SK-N-SH (cell line): ENCODE measurements around the gene TARS3.

ENCODE experiments used
- CHD2 ChIP-seq: fragments of 150-350 bp; IDR thresholded peaks from 2 replicates; pipeline ENCODE4 v1.6.1; 2018; ENCODE audit warnings: low read length; ENCODE audit not compliant: partially characterized antibody
- ELF1 ChIP-seq: IDR thresholded peaks from 2 replicates; pipeline ENCODE4 v1.4.0; 2012
- EP300 ChIP-seq, 2 experiments: IDR thresholded peaks; 2 replicates each; pipeline versions ENCODE4 v1.4.0 to v1.6.1; 2012; ENCODE audit warnings: borderline replicate concordance in 1 of 2, low read depth in 1 of 2, low read length in 1 of 2
- EZH2phosphoT487 ChIP-seq: fragments of 200-600 bp; sonication (generic); IDR thresholded peaks from 2 replicates; pipeline ENCODE4 v1.6.1; 2017; ENCODE audit warnings: low read depth, mixed run types, mild to moderate bottlenecking, antibody characterized with exemption, moderate library complexity, borderline replicate concordance
- GATA2 ChIP-seq: sonication (generic); formaldehyde crosslinking; IDR thresholded peaks from 2 replicates; pipeline ENCODE4 v1.5.0; 2020; ENCODE audit warnings: mild to moderate bottlenecking, missing genetic modification reagents
- MXI1 ChIP-seq: IDR thresholded peaks from 2 replicates; pipeline ENCODE4 v1.6.1; 2012; ENCODE audit warnings: mild to moderate bottlenecking, low read depth, low read length, improper control_type of control experiment
- NFIC ChIP-seq: IDR thresholded peaks from 2 replicates; pipeline ENCODE4 v1.4.0; 2012; ENCODE audit warnings: borderline replicate concordance
- RAD21 ChIP-seq: IDR thresholded peaks from 2 replicates; pipeline ENCODE4 v1.6.1; 2012; ENCODE audit warnings: mild to moderate bottlenecking, low read length
- TAF1 ChIP-seq: IDR thresholded peaks from 2 replicates; pipeline ENCODE4 v1.6.1; 2012; ENCODE audit warnings: low read depth, mild to moderate bottlenecking, low read length, moderate library complexity, borderline replicate concordance
- TF ChIP-seq, protein P1 (sequence below): fragments of 200-600 bp; sonication (generic); IDR thresholded peaks from 2 replicates; pipeline ENCODE4 v1.6.1; 2017; ENCODE audit warnings: antibody characterized with exemption, mild to moderate bottlenecking, moderate library complexity
- TF ChIP-seq, protein P2 (sequence below): fragments of 150-350 bp; IDR thresholded peaks from 2 replicates; pipeline ENCODE4 v1.6.1; 2017; ENCODE audit warnings: antibody characterized with exemption, low read length, low read depth, borderline replicate concordance
- TF ChIP-seq, protein P3 (sequence below): IDR thresholded peaks from 2 replicates; pipeline ENCODE4 v1.4.0; 2012; ENCODE audit warnings: low read depth

DNA sequence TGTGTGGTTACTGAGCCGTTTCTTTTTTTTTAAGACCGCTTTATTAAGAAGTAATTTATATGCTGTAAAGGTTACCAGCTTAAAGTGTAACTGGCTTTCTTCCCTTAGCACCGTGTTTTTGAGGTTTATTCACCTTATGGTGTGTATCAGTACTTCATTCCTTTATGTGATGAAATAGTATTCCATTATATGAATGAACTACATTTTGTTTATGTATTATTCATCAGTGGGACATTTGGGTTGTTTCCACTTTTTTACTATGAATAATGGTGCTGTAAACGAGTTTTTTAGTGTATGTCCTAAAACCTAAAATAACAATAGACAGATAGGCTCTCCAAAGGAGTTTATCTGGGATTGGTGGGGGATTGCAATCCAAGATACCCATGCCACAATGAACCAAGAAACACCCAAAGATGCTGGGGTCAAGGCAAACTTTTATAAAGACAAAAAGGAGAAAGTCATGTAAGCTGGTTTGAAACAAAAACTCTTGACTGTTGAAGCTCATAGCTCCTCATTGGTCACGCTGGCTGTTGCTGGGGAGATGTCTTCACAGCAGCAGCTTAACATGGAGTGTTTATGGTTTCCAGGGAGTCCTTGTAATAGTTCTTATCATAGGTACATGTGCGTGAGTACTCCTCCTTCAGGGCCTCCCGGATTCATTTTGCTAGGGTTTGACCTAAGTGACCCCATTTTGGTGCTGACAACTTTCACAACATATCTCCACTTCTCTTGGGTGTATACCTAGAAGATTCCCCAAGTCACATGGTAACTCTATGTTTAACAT is 88.1 kb downstream of the TARS3 start:
- TF ChIP-seq EP300 (IDR thresholded peaks at IDR 0.05; ENCODE audit: borderline replicate concordance in 1 of 2, low read depth in 1 of 2, low read length in 1 of 2) (no peak), ELF1 (no peak), MXI1 (no peak), RAD21 (no peak), TAF1 (no peak), NFIC (no peak), CHD2 (no peak), GATA2 (CRISPR knock-in tag) (no peak), EZH2phosphoT487 (no peak)
- TF ChIP-seq, protein P1, sequence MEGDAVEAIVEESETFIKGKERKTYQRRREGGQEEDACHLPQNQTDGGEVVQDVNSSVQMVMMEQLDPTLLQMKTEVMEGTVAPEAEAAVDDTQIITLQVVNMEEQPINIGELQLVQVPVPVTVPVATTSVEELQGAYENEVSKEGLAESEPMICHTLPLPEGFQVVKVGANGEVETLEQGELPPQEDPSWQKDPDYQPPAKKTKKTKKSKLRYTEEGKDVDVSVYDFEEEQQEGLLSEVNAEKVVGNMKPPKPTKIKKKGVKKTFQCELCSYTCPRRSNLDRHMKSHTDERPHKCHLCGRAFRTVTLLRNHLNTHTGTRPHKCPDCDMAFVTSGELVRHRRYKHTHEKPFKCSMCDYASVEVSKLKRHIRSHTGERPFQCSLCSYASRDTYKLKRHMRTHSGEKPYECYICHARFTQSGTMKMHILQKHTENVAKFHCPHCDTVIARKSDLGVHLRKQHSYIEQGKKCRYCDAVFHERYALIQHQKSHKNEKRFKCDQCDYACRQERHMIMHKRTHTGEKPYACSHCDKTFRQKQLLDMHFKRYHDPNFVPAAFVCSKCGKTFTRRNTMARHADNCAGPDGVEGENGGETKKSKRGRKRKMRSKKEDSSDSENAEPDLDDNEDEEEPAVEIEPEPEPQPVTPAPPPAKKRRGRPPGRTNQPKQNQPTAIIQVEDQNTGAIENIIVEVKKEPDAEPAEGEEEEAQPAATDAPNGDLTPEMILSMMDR: no peak
- TF ChIP-seq, protein P2, sequence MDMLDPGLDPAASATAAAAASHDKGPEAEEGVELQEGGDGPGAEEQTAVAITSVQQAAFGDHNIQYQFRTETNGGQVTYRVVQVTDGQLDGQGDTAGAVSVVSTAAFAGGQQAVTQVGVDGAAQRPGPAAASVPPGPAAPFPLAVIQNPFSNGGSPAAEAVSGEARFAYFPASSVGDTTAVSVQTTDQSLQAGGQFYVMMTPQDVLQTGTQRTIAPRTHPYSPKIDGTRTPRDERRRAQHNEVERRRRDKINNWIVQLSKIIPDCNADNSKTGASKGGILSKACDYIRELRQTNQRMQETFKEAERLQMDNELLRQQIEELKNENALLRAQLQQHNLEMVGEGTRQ: no peak
- TF ChIP-seq, protein P3, sequence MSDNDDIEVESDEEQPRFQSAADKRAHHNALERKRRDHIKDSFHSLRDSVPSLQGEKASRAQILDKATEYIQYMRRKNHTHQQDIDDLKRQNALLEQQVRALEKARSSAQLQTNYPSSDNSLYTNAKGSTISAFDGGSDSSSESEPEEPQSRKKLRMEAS: no peak
